Testis (tissue), 3 donors: ENCODE data around the gene SLC49A3. TPM values are rescaled to one million over a fixed set of nuclear protein-coding genes. Genes with fewer than 3 reads are reported as not detected.

Experiments
- DNase-seq: peaks from one replicate; pipeline ENCODE4 v3.0.0-alpha.2; 2019
- H3K27ac ChIP-seq, 2 donors: fragments of 200-600 bp; sonication (generic); one replicate each; pipeline ENCODE4 v1.5.1; 2019
- H3K27me3 ChIP-seq: fragments of 200-600 bp; sonication (generic); one replicate; pipeline ENCODE4 v1.5.1; 2019
- H3K36me3 ChIP-seq: fragments of 200-600 bp; sonication (generic); one replicate; pipeline ENCODE4 v1.5.1; 2017; ENCODE audit warnings: low read depth; ENCODE audit errors: missing control alignments
- H3K4me1 ChIP-seq: fragments of 200-600 bp; sonication (generic); one replicate; pipeline ENCODE4 v1.5.1; 2019
- H3K4me3 ChIP-seq, 2 donors: fragments of 200-600 bp; sonication (generic); one replicate each; pipeline ENCODE4 v1.5.1; 2017 to 2019
- H3K9me3 ChIP-seq: fragments of 200-600 bp; sonication (generic); one replicate; pipeline ENCODE4 v1.5.1; 2017
- CTCF ChIP-seq, 3 experiments: fragments of 450-650 bp in 2 of 3; fragments of 200-600 bp in 1 of 3; sonication (generic) in 1 of 3; IDR thresholded peaks; one replicate each; pipeline ENCODE4 v1.5.1; 2016 to 2019; ENCODE audit warnings: antibody characterized with exemption in 3 of 3, mild to moderate bottlenecking in 2 of 3, moderate library complexity in 1 of 3
- POLR2A ChIP-seq: fragments of 450-650 bp; IDR thresholded peaks from one replicate; pipeline ENCODE4 v1.6.1; 2017; ENCODE audit warnings: antibody characterized with exemption, mild to moderate bottlenecking, moderate library complexity
- WGBS, 2 donors: methylation state at CpG; one replicate each; pipeline ENCODE4 v1.1.5; 2018; 5-methylcytosine and 5-hydroxymethylcytosine counted together
- intact Hi-C: fragments of 100-400 bp; cut with DNase I; formaldehyde crosslinking; loops from one replicate; pipeline ENCODE4 v1.15.1; 2023; ENCODE audit warnings: low total_unique reads
- polyA plus RNA-seq: library from polyadenylated mRNA; stranded (reverse); fragments of 350-450 nt; fragmentation: Illumina TruSeq; extraction: RNeasy Lipid Tissue Mini Kit (QIAGEN cat#74804); gene quantifications from one replicate; pipeline ENCODE4 v1.2.3, GENCODE V29; 2014; ENCODE audit warnings: low read depth, low replicate concordance; ENCODE audit not compliant: insufficient read depth
- total RNA-seq, 2 donors: library from RNA; depleted of rRNA; stranded (reverse); fragments of >200 nt; gene quantifications; one replicate each; pipeline ENCODE4 v1.2.3, GENCODE V29; 2016

Gene SLC49A3
- total and polyA plus RNA-seq, 3 donors from 2014 or later: 7.3 to 23.5 (median 10.1) TPM

DNA sequence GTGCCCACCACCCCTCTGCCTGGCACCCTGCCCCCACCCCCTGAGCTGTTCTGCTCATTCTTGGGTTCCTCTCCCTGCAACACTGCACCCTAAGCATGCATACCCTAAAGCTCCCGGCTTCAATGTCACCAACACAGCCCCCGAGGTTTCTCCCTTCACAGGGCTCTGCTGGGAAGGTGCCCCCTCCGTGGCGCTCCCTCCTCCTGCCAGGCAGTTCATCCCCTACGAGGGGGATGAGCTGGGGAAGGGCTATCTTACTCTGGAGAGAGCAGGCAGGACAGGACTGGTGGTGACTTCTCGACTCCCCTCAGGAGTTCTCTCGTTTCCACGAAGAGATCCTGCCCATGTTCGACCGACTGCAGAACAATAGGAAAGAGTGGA lies 21.4 kb downstream of the SLC49A3 start:
- peaks cover 5% of the 10 kb centered on the region for H3K4me1 ChIP-seq
- no peaks in the 10 kb centered on the region for H3K36me3 ChIP-seq
- TF ChIP-seq POLR2A (no peak), CTCF (IDR thresholded peaks at IDR 0.05) (no peak)
- H3K9me3 ChIP-seq: no peaks in the 10 kb centered on the region
- no peak overlapping the region for H3K4me3 ChIP-seq
- no peak overlapping the region for H3K27ac ChIP-seq
- no peak for DNase-seq
- H3K27me3 ChIP-seq: no peaks in the 10 kb centered on the region
- WGBS, 2 donors: 67 to 72% methylated on average over 8 to 10 of the region's 10 CpGs
- intact Hi-C loops: no loop called here

DNA sequence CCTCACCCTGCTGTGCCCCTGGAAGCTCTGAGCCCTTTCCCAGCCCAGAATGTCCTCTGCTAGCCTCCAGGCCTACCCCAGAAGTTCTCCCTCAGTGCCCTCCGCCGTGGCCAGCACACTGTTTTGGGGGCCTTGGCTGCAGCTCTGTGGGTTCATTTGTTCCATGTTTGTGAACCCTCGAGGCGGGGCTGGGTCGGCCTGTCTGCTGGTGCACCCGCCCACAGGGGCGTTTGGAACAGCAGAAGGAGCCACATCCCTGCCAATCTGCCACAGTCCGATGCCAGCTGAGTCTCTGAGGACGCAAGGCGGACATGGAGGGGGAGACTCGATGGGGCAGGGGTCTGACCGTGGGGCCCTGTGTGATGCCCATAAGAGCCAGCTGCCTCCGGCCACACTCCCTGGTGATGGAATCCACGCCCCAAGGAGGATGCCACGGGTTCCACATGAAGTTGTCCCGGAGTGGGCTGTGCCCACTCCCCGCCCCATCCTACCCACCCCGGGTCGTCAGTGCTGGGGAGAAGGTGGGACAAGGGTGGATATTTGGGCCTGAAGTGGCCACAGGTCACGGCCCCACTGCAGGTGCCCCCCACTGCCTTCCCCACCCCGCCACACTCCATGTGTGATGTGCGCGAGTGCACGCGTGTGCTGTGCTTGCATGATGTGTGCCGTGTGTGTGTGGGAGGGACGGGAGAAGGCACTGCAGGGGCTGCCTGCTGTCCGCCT lies 22.0 kb downstream of the SLC49A3 start:
- DNase-seq: no peak
- Histone ChIP-seq H3K27me3 (no peaks in the 10 kb centered on the region), H3K27ac (no peak overlapping the region), H3K36me3 (no peaks in the 10 kb centered on the region), H3K9me3 (no peaks in the 10 kb centered on the region), H3K4me3 (no peak overlapping the region), H3K4me1 (peaks cover 5% of the 10 kb centered on the region)
- intact Hi-C loops: no loop called here
- WGBS, 2 donors: 88 to 92% methylated on average over 8 to 28 of the region's 28 CpGs
- TF ChIP-seq POLR2A (no peak), CTCF (IDR thresholded peaks at IDR 0.05) (no peak)

GRCh38 chr4:666436-666810 lies 22.5 kb downstream of the SLC49A3 start:
- WGBS, 2 donors: 82 to 87% methylated on average over 19 of the region's 22 CpGs
- no peak overlapping the region for H3K4me3 ChIP-seq

GRCh38 chr4:665751-666435 lies 23.1 kb downstream of the SLC49A3 start:
- Histone ChIP-seq H3K4me1 (peaks cover 5% of the 10 kb centered on the region), H3K27me3 (no peaks in the 10 kb centered on the region), H3K4me3 (no peak overlapping the region), H3K27ac (no peak overlapping the region), H3K36me3 (no peaks in the 10 kb centered on the region), H3K9me3 (no peaks in the 10 kb centered on the region)
- DNase-seq: no peak
- intact Hi-C loops: no loop called here
- WGBS, 2 donors: 63 to 81% methylated on average over 5 to 22 of the region's 22 CpGs
- TF ChIP-seq POLR2A: no peak
- TF ChIP-seq CTCF (IDR thresholded peaks at IDR 0.05): no peak

More at GRCh38 chr4:666436-666810, 22.5 kb downstream of the SLC49A3 start:
- no peak for DNase-seq
- intact Hi-C loops: no loop called here
- Histone ChIP-seq H3K36me3 (no peaks in the 10 kb centered on the region), H3K9me3 (no peaks in the 10 kb centered on the region), H3K27me3 (no peaks in the 10 kb centered on the region), H3K4me1 (peaks cover 5% of the 10 kb centered on the region), H3K27ac (no peak overlapping the region)
- no peak for TF ChIP-seq POLR2A
- TF ChIP-seq CTCF (IDR thresholded peaks at IDR 0.05): no peak
